Osteocyte (in vitro differentiated cells): ENCODE measurements around the gene TMED6. TPM values are rescaled to one million over a fixed set of nuclear protein-coding genes. Genes with fewer than 3 reads are reported as not detected.

Experiments
- DNase-seq: peaks from one replicate; pipeline ENCODE4 v3.0.0; 2021; ENCODE audit warnings: mixed read lengths; ENCODE audit not compliant: unreplicated experiment; ENCODE audit errors: extremely low spot score
- H3K27ac Mint-ChIP-seq: one replicate; pipeline ENCODE4 v1.8.0; 2021; ENCODE audit warnings: mild to moderate bottlenecking, mixed read lengths; ENCODE audit not compliant: unreplicated experiment
- H3K27me3 Mint-ChIP-seq: one replicate; pipeline ENCODE4 v1.8.0; 2021; ENCODE audit warnings: mixed read lengths; ENCODE audit not compliant: unreplicated experiment
- H3K36me3 Mint-ChIP-seq: one replicate; pipeline ENCODE4 v1.8.0; 2021; ENCODE audit warnings: mixed read lengths; ENCODE audit not compliant: unreplicated experiment
- H3K4me1 Mint-ChIP-seq: one replicate; pipeline ENCODE4 v1.8.0; 2021; ENCODE audit warnings: mixed read lengths; ENCODE audit not compliant: unreplicated experiment
- H3K4me3 Mint-ChIP-seq: one replicate; pipeline ENCODE4 v1.8.0; 2021; ENCODE audit warnings: mild to moderate bottlenecking, moderate library complexity, mixed read lengths; ENCODE audit not compliant: unreplicated experiment
- H3K9me3 Mint-ChIP-seq: one replicate; pipeline ENCODE4 v1.8.0; 2021; ENCODE audit warnings: mixed read lengths; ENCODE audit not compliant: unreplicated experiment
- total RNA-seq: library from RNA; stranded (reverse); gene quantifications from 2 replicates; pipeline ENCODE4 v1.2.1, GENCODE V29; 2021
- TF ChIP-seq, protein P1 (sequence below): fragments of 200-600 bp; sonication (generic); IDR thresholded peaks from 2 replicates; pipeline ENCODE4 v1.5.0; 2021; ENCODE audit warnings: antibody characterized with exemption, mild to moderate bottlenecking, moderate library complexity

TMED6 gene
- total RNA-seq, 1 donor from 2014 or later, result 0.40 TPM

DNA sequence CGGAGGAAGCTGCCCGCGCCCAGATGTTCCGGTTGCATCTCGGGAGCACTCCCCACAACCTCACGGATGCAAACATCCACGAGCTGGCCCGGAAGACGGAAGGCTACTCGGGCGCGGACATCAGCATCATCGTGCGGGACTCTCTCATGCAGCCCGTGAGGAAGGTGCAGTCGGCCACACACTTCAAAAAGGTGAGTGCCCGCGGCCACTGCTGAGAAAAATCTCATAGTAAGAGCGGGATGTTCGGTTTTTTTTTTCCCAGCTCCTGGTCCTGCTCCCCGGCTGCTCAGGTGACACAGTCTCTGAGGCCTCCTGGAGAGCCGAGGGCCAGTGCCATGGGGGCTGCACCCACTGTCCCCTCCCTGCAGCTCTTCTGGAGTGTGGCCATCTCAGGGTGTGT lies 30.5 kb downstream of the TMED6 start:
- DNase-seq, result no peak
- Mint-ChIP-seq H3K36me3 (peaks cover 41% of the 10 kb centered on the region), H3K4me3 (no peak overlapping the region), H3K9me3 (no peaks in the 10 kb centered on the region), H3K4me1 (peaks cover 2% of the 10 kb centered on the region), H3K27me3 (no peaks in the 10 kb centered on the region), H3K27ac (no peak overlapping the region)
- TF ChIP-seq, protein P1, sequence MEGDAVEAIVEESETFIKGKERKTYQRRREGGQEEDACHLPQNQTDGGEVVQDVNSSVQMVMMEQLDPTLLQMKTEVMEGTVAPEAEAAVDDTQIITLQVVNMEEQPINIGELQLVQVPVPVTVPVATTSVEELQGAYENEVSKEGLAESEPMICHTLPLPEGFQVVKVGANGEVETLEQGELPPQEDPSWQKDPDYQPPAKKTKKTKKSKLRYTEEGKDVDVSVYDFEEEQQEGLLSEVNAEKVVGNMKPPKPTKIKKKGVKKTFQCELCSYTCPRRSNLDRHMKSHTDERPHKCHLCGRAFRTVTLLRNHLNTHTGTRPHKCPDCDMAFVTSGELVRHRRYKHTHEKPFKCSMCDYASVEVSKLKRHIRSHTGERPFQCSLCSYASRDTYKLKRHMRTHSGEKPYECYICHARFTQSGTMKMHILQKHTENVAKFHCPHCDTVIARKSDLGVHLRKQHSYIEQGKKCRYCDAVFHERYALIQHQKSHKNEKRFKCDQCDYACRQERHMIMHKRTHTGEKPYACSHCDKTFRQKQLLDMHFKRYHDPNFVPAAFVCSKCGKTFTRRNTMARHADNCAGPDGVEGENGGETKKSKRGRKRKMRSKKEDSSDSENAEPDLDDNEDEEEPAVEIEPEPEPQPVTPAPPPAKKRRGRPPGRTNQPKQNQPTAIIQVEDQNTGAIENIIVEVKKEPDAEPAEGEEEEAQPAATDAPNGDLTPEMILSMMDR, result no peak

DNA sequence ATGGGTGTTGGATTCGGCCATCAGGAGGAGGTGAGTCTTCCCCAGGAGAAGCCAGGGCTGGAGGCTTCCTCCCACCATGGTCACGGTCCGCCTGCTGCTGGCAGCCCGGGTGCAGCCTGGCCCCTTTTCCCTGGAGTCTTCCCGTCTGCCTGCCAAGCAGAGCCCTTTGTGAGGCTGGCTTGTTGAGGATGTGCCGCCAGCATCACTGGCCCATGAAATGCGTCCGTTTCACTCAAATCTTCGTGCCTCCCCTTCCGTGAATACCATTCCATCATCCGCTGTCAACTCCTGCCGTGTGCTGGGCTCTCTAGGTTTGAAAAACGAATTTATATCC lies 30.9 kb downstream of the TMED6 start:
- Mint-ChIP-seq H3K27ac (no peak overlapping the region), H3K27me3 (no peaks in the 10 kb centered on the region), H3K36me3 (peaks cover 41% of the 10 kb centered on the region), H3K9me3 (no peaks in the 10 kb centered on the region), H3K4me3 (no peak overlapping the region), H3K4me1 (peaks cover under 1% of the 10 kb centered on the region)
- TF ChIP-seq, protein P1, result no peak
- no peak for DNase-seq

DNA sequence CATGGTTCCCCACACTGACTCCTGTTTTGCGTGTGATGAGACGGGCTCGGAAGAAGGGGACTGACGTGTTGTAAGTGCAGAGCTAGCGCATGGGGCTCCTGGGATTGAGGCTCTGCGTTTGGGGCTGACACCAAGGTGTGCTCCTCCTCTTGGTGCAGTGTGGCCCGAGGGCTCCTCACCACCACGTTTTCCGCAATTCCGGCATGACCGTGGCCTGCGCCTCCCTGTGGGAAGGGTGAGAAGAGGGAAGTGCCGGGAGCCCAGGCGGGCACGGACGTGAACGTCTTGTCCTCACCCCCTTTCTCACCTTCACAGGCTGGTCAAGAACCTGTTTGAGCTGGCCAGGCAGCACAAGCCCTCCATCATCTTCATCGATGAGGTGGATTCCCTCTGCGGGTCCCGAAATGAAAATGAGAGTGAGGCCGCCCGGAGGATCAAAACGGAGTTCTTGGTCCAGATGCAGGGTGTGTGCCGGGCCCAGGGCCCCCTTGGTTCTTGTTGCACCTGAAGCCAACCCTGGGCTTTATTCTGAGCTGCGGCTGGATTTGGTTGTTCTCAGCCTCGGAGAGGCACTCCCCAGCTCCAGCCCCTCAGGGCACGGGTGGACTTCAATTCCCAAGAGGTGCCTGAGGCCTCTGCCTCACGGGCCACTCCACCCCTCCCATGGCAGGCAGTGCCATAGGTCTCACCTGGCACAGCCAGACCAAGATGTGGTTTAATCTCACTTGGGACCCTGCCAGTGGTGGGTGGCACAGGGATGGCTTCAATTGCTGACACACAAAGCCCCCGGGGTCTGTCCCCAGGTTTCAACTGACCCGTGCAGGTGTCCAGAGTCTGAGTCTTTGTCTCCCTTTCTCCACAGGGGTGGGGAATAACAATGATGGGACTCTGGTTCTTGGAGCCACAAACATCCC lies 31.5 kb downstream of the TMED6 start:
- no peak overlapping the region for H3K27ac Mint-ChIP-seq
- no peaks in the 10 kb centered on the region for H3K4me1 Mint-ChIP-seq
- no peak overlapping the region for H3K4me3 Mint-ChIP-seq
- DNase-seq, result no peak
- H3K27me3 Mint-ChIP-seq, result no peaks in the 10 kb centered on the region
- no peaks in the 10 kb centered on the region for H3K9me3 Mint-ChIP-seq
- TF ChIP-seq, protein P1, result no peak
- peaks cover 43% of the 10 kb centered on the region for H3K36me3 Mint-ChIP-seq

DNA sequence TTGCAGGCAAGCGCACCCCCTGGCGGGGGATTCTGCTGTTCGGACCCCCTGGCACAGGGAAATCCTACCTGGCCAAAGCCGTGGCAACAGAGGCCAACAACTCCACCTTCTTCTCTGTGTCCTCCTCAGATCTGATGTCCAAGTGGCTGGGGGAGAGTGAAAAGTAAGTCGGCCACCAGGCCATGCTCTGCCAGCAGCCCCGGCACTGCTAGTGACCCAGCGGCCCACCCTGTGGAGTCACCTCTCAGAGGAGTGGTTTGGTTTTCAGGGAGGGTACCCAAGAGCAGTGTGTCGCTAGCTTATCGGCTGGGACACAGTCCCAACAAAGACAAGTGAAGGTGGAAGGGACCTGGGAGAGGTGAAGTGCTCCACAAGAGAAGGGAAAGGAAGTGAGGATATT lies 32.2 kb downstream of the TMED6 start:
- TF ChIP-seq, protein P1, result no peak
- no peak overlapping the region for H3K27ac Mint-ChIP-seq
- H3K4me1 Mint-ChIP-seq, result no peaks in the 10 kb centered on the region
- no peak for DNase-seq
- H3K4me3 Mint-ChIP-seq, result no peak overlapping the region
- H3K9me3 Mint-ChIP-seq, result no peaks in the 10 kb centered on the region
- H3K27me3 Mint-ChIP-seq, result no peaks in the 10 kb centered on the region
- H3K36me3 Mint-ChIP-seq, result peaks cover 43% of the 10 kb centered on the region

DNA sequence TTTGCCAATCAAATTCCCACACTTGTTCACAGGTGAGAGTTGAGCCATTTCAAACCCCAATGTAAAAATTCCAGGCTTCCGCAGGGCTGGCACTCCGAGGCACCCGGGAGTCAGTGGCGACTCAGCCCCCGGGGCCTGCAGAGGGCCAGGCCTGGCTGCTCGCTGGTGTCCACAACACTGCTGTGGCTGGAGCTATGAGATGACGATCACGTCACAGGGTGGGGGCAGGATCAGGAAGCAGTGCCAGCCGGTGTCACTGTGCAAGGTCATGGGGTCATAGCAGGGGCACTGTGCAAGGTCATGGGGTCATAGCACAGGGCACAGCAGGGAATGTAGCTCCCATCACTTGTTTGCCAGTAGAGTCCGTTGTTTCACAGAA lies 32.7 kb downstream of the TMED6 start:
- TF ChIP-seq, protein P1, result no peak
- no peak for DNase-seq
- H3K4me3 Mint-ChIP-seq, result no peak overlapping the region
- H3K9me3 Mint-ChIP-seq, result no peaks in the 10 kb centered on the region
- H3K4me1 Mint-ChIP-seq, result no peaks in the 10 kb centered on the region
- no peaks in the 10 kb centered on the region for H3K27me3 Mint-ChIP-seq
- peaks cover 43% of the 10 kb centered on the region for H3K36me3 Mint-ChIP-seq
- H3K27ac Mint-ChIP-seq, result no peak overlapping the region
